Measurements from ENCODE around the gene COQ8B. TPM values are rescaled to one million over a fixed set of nuclear protein-coding genes. Genes with fewer than 3 reads are reported as not detected.

Gene COQ8B
- total and polyA plus RNA-seq, 2 donors from 2014 or later = 45.8 to 55.3 TPM

DNA sequence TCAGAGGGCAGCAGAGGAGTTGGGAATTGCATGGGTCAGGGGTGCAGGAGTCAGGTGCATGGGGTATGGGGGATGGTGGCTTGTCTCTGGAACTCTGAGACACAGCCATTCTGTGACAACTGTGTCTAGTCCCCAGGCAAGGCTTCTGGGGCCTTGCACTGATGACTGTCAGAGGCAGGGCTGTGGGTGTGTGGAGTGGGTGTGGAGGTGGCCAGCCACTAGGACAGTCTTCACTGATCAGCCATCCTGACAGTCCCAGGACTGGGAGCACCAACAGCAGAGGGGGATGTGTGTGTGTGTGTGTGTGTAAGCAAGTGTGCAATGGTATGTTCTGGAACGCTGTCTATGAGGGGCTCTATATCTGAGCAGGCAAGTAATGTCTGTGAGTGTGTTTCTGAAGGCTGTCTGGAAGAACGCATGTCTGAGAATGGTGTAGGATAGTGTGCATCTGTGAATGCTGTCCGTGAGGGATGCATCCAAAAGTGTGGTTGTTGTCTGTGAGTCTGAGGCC lies 31.6 kb downstream of the COQ8B start:
- DNase-seq (no peak), FAIRE-seq (no peak)
- Histone ChIP-seq H3K27me3 (ENCODE audit: control insufficient read depth, insufficient read depth, low read length) (no peaks in the 10 kb centered on the region), H3K36me3 (ENCODE audit: control insufficient read depth in 2 of 3, insufficient read depth in 3 of 3, low read length in 3 of 3) (peaks cover 7 to 10% (median 7%) of the 10 kb centered on the region in 3 donors), H3K27ac (ENCODE audit: low read depth in 2 of 2, low read length in 2 of 2) (no peak overlapping the region), H3K9me3 (ENCODE audit: control insufficient read depth in 2 of 3, insufficient read depth in 1 of 3, low read length in 3 of 3) (no peaks in the 10 kb centered on the region), H3K9ac (ENCODE audit: low read length in 3 of 3) (no peak overlapping the region), H3K4me3 (ENCODE audit: low read length in 3 of 3) (no peak overlapping the region), H3K4me1 (ENCODE audit: control insufficient read depth in 2 of 3, insufficient read depth in 2 of 3, low read depth in 1 of 3, low read length in 3 of 3) (peaks cover 0 to 5% (median 2%) of the 10 kb centered on the region in 3 donors)
- TF ChIP-seq, protein P1, sequence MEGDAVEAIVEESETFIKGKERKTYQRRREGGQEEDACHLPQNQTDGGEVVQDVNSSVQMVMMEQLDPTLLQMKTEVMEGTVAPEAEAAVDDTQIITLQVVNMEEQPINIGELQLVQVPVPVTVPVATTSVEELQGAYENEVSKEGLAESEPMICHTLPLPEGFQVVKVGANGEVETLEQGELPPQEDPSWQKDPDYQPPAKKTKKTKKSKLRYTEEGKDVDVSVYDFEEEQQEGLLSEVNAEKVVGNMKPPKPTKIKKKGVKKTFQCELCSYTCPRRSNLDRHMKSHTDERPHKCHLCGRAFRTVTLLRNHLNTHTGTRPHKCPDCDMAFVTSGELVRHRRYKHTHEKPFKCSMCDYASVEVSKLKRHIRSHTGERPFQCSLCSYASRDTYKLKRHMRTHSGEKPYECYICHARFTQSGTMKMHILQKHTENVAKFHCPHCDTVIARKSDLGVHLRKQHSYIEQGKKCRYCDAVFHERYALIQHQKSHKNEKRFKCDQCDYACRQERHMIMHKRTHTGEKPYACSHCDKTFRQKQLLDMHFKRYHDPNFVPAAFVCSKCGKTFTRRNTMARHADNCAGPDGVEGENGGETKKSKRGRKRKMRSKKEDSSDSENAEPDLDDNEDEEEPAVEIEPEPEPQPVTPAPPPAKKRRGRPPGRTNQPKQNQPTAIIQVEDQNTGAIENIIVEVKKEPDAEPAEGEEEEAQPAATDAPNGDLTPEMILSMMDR (IDR thresholded peaks at IDR 0.05; ENCODE audit: borderline replicate concordance, extremely low read depth, insufficient read depth) = no peak
- intact Hi-C loops (cut with DNase I) = no loop called here

DNA sequence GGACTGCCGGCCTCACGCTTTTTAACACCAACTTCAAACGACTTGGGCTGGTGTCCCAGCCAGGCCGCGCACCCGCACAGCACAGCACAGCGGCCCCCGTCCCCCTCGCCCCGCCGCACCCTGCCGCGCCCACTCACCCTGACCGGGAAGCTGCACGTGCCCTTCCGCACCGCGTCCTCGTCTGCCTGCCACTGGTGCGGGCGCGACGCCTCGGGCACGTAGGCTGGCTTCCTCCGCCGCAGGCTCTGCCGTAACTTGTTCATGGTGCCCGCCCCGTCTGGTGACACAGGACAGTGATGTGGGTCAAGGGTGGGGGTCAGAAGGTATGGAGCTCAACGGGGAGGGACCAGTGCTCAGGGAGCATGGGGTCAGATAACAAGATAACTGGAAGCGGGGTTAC lies 32.4 kb downstream of the COQ8B start:
- H3K4me3 ChIP-seq (ENCODE audit: low read length in 3 of 3) = no peak overlapping the region
- no peaks in the 10 kb centered on the region for H3K9me3 ChIP-seq (ENCODE audit: control insufficient read depth in 2 of 3, insufficient read depth in 1 of 3, low read length in 3 of 3)
- no peak overlapping the region for H3K27ac ChIP-seq (ENCODE audit: low read depth in 2 of 2, low read length in 2 of 2)
- no peak overlapping the region for H3K9ac ChIP-seq (ENCODE audit: low read length in 3 of 3)
- peaks cover 0 to 5% (median 0%) of the 10 kb centered on the region in 3 donors for H3K4me1 ChIP-seq (ENCODE audit: control insufficient read depth in 2 of 3, insufficient read depth in 2 of 3, low read depth in 1 of 3, low read length in 3 of 3)
- no peaks in the 10 kb centered on the region for H3K27me3 ChIP-seq (ENCODE audit: control insufficient read depth, insufficient read depth, low read length)
- TF ChIP-seq, protein P1 (IDR thresholded peaks at IDR 0.05; ENCODE audit: borderline replicate concordance, extremely low read depth, insufficient read depth) = no peak
- no peak for DNase-seq
- intact Hi-C loops (cut with DNase I) = no loop called here
- peaks cover 7 to 10% (median 7%) of the 10 kb centered on the region in 3 donors for H3K36me3 ChIP-seq (ENCODE audit: control insufficient read depth in 2 of 3, insufficient read depth in 3 of 3, low read length in 3 of 3)
- FAIRE-seq = no peak

DNA sequence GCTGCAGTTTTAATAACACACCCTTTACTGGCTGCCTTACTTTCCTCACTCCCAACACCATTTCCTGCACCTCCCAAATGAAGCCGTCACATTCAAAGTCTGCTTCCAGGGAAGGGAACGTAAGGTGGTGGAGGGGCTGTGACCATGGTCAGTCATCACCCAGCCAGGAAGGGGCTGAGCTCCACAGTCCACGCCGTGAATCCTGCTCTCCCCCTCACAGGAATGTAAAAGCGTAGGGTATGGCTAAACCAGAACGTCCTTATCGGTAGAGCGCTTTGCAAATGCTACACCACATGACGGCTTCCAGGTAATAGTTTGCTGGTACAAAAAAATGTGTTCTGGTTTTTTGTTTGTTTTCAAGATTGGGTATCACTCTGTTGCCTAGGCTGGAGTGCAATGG lies 33.2 kb downstream of the COQ8B start:
- TF ChIP-seq, protein P1 (IDR thresholded peaks at IDR 0.05; ENCODE audit: borderline replicate concordance, extremely low read depth, insufficient read depth) = no peak
- Histone ChIP-seq H3K27me3 (ENCODE audit: control insufficient read depth, insufficient read depth, low read length) (no peaks in the 10 kb centered on the region), H3K4me1 (ENCODE audit: control insufficient read depth in 2 of 3, insufficient read depth in 2 of 3, low read depth in 1 of 3, low read length in 3 of 3) (no peaks in the 10 kb centered on the region), H3K9ac (ENCODE audit: low read length in 3 of 3) (no peak overlapping the region), H3K9me3 (ENCODE audit: control insufficient read depth in 2 of 3, insufficient read depth in 1 of 3, low read length in 3 of 3) (no peaks in the 10 kb centered on the region), H3K36me3 (ENCODE audit: control insufficient read depth in 2 of 3, insufficient read depth in 3 of 3, low read length in 3 of 3) (peaks cover 7 to 11% (median 7%) of the 10 kb centered on the region in 3 donors), H3K27ac (ENCODE audit: low read depth in 2 of 2, low read length in 2 of 2) (no peak overlapping the region), H3K4me3 (ENCODE audit: low read length in 3 of 3) (no peak overlapping the region)
- DNase-seq (no peak), FAIRE-seq (no peak)
- intact Hi-C loops (cut with DNase I) = no loop called here
